ENCODE measurements around the gene CDH13.
A peak's percentile ranks its signal among the peaks of the same experiment; 100 is the strongest.

Gene CDH13

GRCh38 chr16:83797013-83797412 is 1170.2 kb downstream of the CDH13 start:
- peaks cover 18% of the 10 kb centered on the region for H3K4me1 Mint-ChIP-seq

GRCh38 chr16:83799336-83799735 is 1172.6 kb downstream of the CDH13 start:
- Mint-ChIP-seq H3K27ac (no peak overlapping the region), H3K27me3 (ENCODE audit: low read depth, poor library complexity) (peaks cover 10% of the 10 kb centered on the region), H3K36me3 (ENCODE audit: low read depth) (no peaks in the 10 kb centered on the region), H3K4me3 (no peak overlapping the region), H3K4me1 (peaks cover 27% of the 10 kb centered on the region), H3K9me3 (no peaks in the 10 kb centered on the region)
- DNase-seq: no peak
- TF ChIP-seq CTCF (IDR thresholded peaks at IDR 0.05): no peak

More at GRCh38 chr16:83797013-83797412, 1170.2 kb downstream of the CDH13 start:
- Mint-ChIP-seq H3K9me3 (peaks cover 14% of the 10 kb centered on the region), H3K27ac (no peak overlapping the region), H3K4me3 (no peak overlapping the region), H3K27me3 (ENCODE audit: low read depth, poor library complexity) (peaks cover 6% of the 10 kb centered on the region), H3K36me3 (ENCODE audit: low read depth) (no peaks in the 10 kb centered on the region)
- TF ChIP-seq CTCF (IDR thresholded peaks at IDR 0.05): no peak
- DNase-seq: no peak

DNA sequence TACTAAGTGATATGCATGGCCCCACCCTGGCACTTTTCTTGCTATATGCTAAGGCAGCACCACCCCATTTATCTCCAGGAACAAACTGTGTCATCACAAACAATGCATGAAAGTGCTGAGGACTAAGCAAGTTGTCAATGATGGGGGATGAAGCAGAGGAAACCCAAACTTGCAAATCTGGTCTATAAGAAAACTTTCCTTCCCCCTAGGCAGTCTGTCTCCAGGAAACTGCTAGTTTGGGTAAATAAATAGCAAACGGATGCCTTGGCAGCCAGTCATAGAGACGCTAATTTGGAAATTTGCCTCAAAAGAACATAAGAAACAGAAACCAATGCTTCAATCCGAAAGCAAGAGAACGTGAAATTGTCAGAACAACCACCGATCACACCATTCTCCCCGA is 1175.4 kb downstream of the CDH13 start:
- no peak for DNase-seq
- no peak overlapping the region for H3K4me3 Mint-ChIP-seq
- H3K9me3 Mint-ChIP-seq: no peaks in the 10 kb centered on the region
- no peak for TF ChIP-seq CTCF (IDR thresholded peaks at IDR 0.05)
- H3K27ac Mint-ChIP-seq: no peak overlapping the region
- H3K4me1 Mint-ChIP-seq: peaks cover 12% of the 10 kb centered on the region
- H3K36me3 Mint-ChIP-seq (ENCODE audit: low read depth): no peaks in the 10 kb centered on the region
- peaks cover 9% of the 10 kb centered on the region for H3K27me3 Mint-ChIP-seq (ENCODE audit: low read depth, poor library complexity)

DNA sequence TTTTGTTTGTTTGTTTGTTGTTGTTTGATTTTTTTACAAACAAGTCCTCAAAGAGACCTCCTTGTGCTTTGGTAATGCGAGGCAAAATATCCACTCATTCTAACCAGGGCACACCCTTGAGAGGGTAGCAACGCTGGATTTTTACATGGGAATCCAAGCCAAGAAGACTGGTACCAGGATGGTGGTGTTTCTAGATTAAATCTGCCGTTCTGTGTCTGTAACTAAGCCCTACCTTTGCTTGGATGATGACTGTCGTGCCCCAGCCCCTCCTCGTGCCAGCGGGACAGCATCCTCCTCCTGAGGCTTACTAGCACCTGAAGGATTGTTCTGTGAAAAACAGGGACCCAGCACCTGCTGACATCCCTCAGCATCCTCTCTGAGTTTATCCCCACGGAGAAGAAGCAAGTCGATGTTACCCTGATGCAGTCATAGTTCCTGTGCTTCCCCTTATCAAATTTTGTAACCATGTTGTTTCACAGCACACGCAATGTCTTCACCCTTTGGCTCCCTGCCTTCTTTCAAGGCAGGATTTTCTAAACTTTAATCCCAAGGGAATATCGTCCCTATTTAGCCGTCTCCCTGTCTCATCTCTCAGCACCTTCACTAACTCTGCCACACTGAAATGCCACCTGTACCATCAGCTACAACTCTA is 1175.9 kb downstream of the CDH13 start:
- Mint-ChIP-seq H3K27me3 (ENCODE audit: low read depth, poor library complexity) (peaks cover 8% of the 10 kb centered on the region), H3K4me3 (no peak overlapping the region), H3K27ac (no peak overlapping the region), H3K4me1 (peaks cover 9% of the 10 kb centered on the region), H3K36me3 (ENCODE audit: low read depth) (no peaks in the 10 kb centered on the region), H3K9me3 (no peaks in the 10 kb centered on the region)
- DNase-seq: no peak
- TF ChIP-seq CTCF (IDR thresholded peaks at IDR 0.05): no peak

- Mint-ChIP-seq H3K4me1 (peaks cover 15% of the 10 kb centered on the region), H3K27ac (peak overlapping the region; percentile 81), H3K27me3 (ENCODE audit: low read depth, poor library complexity) (peaks cover 8% of the 10 kb centered on the region), H3K36me3 (ENCODE audit: low read depth) (peaks cover under 1% of the 10 kb centered on the region), H3K9me3 (no peaks in the 10 kb centered on the region), H3K4me3 (no peak overlapping the region)
- no peak for DNase-seq
- TF ChIP-seq CTCF (IDR thresholded peaks at IDR 0.05): no peak
Observed at GRCh38 chr16:83803811-83804210, 1177.0 kb downstream of the CDH13 start.

DNA sequence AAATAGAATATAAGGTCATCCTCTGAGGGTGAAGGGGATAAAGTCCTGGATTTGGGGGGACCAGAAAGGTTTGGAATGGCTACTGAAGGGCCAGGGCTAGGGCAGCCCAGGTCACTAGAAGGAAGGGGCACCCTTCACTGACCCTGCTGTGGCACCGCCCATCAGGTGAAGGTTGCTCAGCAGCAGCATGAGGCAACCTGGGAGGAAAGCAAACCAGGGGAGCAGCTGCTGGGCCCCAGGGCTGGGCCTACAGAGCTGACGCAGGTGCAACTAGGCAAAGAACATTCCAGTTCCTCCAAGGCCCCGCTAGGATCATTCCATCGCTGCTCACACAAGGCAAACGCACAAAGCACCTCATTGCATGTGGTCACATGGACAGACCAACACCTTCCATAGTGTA is 1177.6 kb downstream of the CDH13 start:
- Mint-ChIP-seq H3K27me3 (ENCODE audit: low read depth, poor library complexity) (peaks cover 8% of the 10 kb centered on the region), H3K9me3 (no peaks in the 10 kb centered on the region), H3K4me3 (no peak overlapping the region), H3K27ac (no peak overlapping the region), H3K4me1 (peaks cover 21% of the 10 kb centered on the region), H3K36me3 (ENCODE audit: low read depth) (peaks cover 6% of the 10 kb centered on the region)
- TF ChIP-seq CTCF (IDR thresholded peaks at IDR 0.05): no peak
- DNase-seq: no peak

Data from nephron progenitor cell (in vitro differentiated cells).